Neuronal stem cell (in vitro differentiated cells): ENCODE measurements around the gene UBXN6. TPM values are rescaled to one million over a fixed set of nuclear protein-coding genes. Genes with fewer than 3 reads are reported as not detected.

Source experiments
- small RNA-seq: library from polyadenylated mRNA; stranded (forward); fragments of <200 nt; extraction: miRNeasy Mini kit (QIAGEN cat#:217004); gene quantifications from one replicate; pipeline ENCODE3, GENCODE V24; 2013; ENCODE audit not compliant: insufficient read depth

UBXN6 gene

Small RNAs within 50 kb of the gene (small RNA-seq; reads per million reads assigned to genes)
- gene MIR4746 = not detected
